Tibial nerve (tissue), 4 donors: ENCODE data around the gene FAM110D. TPM values are rescaled to one million over a fixed set of nuclear protein-coding genes. Genes with fewer than 3 reads are reported as not detected.

Experiments used
- DNase-seq, 2 donors: peaks; one replicate each; pipeline ENCODE4 v3.0.0-alpha.2; 2019; ENCODE audit warnings: low spot score in 2 of 2
- H3K27ac ChIP-seq, 4 donors: fragments of 200-600 bp; sonication (generic) in 3 of 4; one replicate each; pipeline ENCODE4 v1.5.1; 2017 to 2019; ENCODE audit warnings: mild to moderate bottlenecking in 1 of 4
- H3K27me3 ChIP-seq, 2 donors: fragments of 200-600 bp; sonication (generic) in 1 of 2; one replicate each; pipeline versions ENCODE4 v1.5.1 to v1.6.0; 2017 to 2019
- H3K36me3 ChIP-seq, 3 donors: fragments of 200-600 bp; sonication (generic); one replicate each; pipeline ENCODE4 v1.5.1; 2018 to 2019
- H3K4me1 ChIP-seq, 4 donors: fragments of 200-600 bp; sonication (generic) in 3 of 4; one replicate each; pipeline ENCODE4 v1.5.1; 2017 to 2019
- H3K4me3 ChIP-seq, 4 donors: fragments of 200-600 bp; sonication (generic) in 3 of 4; one replicate each; pipeline ENCODE4 v1.5.1; 2017 to 2019; ENCODE audit warnings: mild to moderate bottlenecking in 1 of 4, moderate library complexity in 1 of 4
- H3K9me3 ChIP-seq, 4 donors: fragments of 200-600 bp; sonication (generic) in 3 of 4; one replicate each; pipeline ENCODE4 v1.5.1; 2017 to 2019
- CTCF ChIP-seq, 5 experiments: fragments of 200-600 bp in 3 of 5; fragments of 450-650 bp in 2 of 5; sonication (generic) in 3 of 5; IDR thresholded peaks; one replicate each; pipeline ENCODE4 v1.5.1; 2016 to 2019; ENCODE audit warnings: antibody characterized with exemption in 5 of 5, mild to moderate bottlenecking in 3 of 5, moderate library complexity in 2 of 5
- EP300 ChIP-seq, 2 donors: sonication (generic); formaldehyde crosslinking; IDR thresholded peaks; one replicate each; pipeline ENCODE4 v1.6.1; 2017; ENCODE audit warnings: antibody characterized with exemption in 2 of 2, mild to moderate bottlenecking in 1 of 2
- POLR2A ChIP-seq, 2 donors: fragments of 450-650 bp; IDR thresholded peaks; one replicate each; pipeline ENCODE4 v1.6.1; 2017; ENCODE audit warnings: antibody characterized with exemption in 2 of 2, mild to moderate bottlenecking in 2 of 2, moderate library complexity in 2 of 2
- WGBS, 2 donors: methylation state at CpG; one replicate each; pipeline ENCODE4 v1.1.5; 2018; 5-methylcytosine and 5-hydroxymethylcytosine counted together
- total RNA-seq, 4 donors: library from RNA; depleted of rRNA; stranded (reverse); fragments of >200 nt; gene quantifications; one replicate each; pipeline ENCODE4 v1.1.0, GENCODE V29; 2016

FAM110D gene
- total RNA-seq, 4 donors from 2014 or later = 11.9 to 22.7 (median 14.2) TPM

- 29 to 46% methylated on average over 9 of the region's 9 CpGs for WGBS, 2 donors
- Histone ChIP-seq H3K27me3 (peaks cover 0 to 48% of the 10 kb centered on the region in 2 donors), H3K4me3 (no peak overlapping the region), H3K36me3 (no peaks in the 10 kb centered on the region), H3K27ac (peak overlapping the region in 1 of 4 donors; percentile 3), H3K9me3 (no peaks in the 10 kb centered on the region), H3K4me1 (no peaks in the 10 kb centered on the region)
- DNase-seq = no peak
- TF ChIP-seq EP300 (IDR thresholded peaks at IDR 0.05) (no peak), POLR2A (IDR thresholded peaks at IDR 0.05) (no peak), CTCF (IDR thresholded peaks at IDR 0.05) (no peak)
Measured at GRCh38 chr1:26154750-26155149, 4.1 kb upstream of the FAM110D start.

- peak overlapping the region in 1 of 4 donors; percentile 36 for H3K4me3 ChIP-seq
- 56 to 66% methylated on average over 21 of the region's 21 CpGs for WGBS, 2 donors
- TF ChIP-seq CTCF (IDR thresholded peaks at IDR 0.05) (no peak), EP300 (IDR thresholded peaks at IDR 0.05) (peak in 1 of 2 donors; percentile 38)
- no peaks in the 10 kb centered on the region for H3K36me3 ChIP-seq
- H3K27me3 ChIP-seq = peaks cover 0 to 57% of the 10 kb centered on the region in 2 donors
- DNase-seq = no peak
- H3K9me3 ChIP-seq = no peaks in the 10 kb centered on the region
- peaks cover 0 to 2% (median 0%) of the 10 kb centered on the region in 4 donors for H3K4me1 ChIP-seq
- peak overlapping the region in 1 of 4 donors; percentile 66 for H3K27ac ChIP-seq
Measured at GRCh38 chr1:26155370-26156284, 3.3 kb upstream of the FAM110D start.

GRCh38 chr1:26156285-26157038 lies 2.4 kb upstream of the FAM110D start:
- peak overlapping the region in 1 of 4 donors; percentile 36 for H3K4me3 ChIP-seq
- H3K36me3 ChIP-seq = no peaks in the 10 kb centered on the region
- no peak for DNase-seq
- H3K27ac ChIP-seq = peak overlapping the region in 1 of 4 donors; percentile 66
- peaks cover 0 to 60% of the 10 kb centered on the region in 2 donors for H3K27me3 ChIP-seq
- H3K4me1 ChIP-seq = peaks cover 0 to 10% (median 4%) of the 10 kb centered on the region in 4 donors
- 21 to 27% methylated on average over 11 to 12 of the region's 12 CpGs for WGBS, 2 donors
- H3K9me3 ChIP-seq = no peaks in the 10 kb centered on the region
- TF ChIP-seq CTCF (IDR thresholded peaks at IDR 0.05) (no peak), EP300 (IDR thresholded peaks at IDR 0.05) (no peak), POLR2A (IDR thresholded peaks at IDR 0.05) (no peak)

- no peaks in the 10 kb centered on the region for H3K9me3 ChIP-seq
- no peak overlapping the region for H3K27ac ChIP-seq
- peak overlapping the region in 1 of 4 donors; percentile 62 for H3K4me3 ChIP-seq
- 75 to 76% methylated on average over 4 to 5 of the region's 5 CpGs for WGBS, 2 donors
- H3K36me3 ChIP-seq = no peaks in the 10 kb centered on the region
- H3K4me1 ChIP-seq = peaks cover 0 to 19% (median 6%) of the 10 kb centered on the region in 4 donors
- TF ChIP-seq EP300 (IDR thresholded peaks at IDR 0.05) (no peak), CTCF (IDR thresholded peaks at IDR 0.05) (no peak), POLR2A (IDR thresholded peaks at IDR 0.05) (no peak)
- H3K27me3 ChIP-seq = peaks cover 0 to 60% of the 10 kb centered on the region in 2 donors
- no peak for DNase-seq
Measured at GRCh38 chr1:26158271-26158907, 490 bp upstream of the FAM110D start.
